Measurements from ENCODE around the gene ZDHHC16. TPM values are rescaled to one million over a fixed set of nuclear protein-coding genes. Genes with fewer than 3 reads are reported as not detected.
A peak's percentile ranks its signal among the peaks of the same experiment; 100 is the strongest.

ZDHHC16 gene
- total RNA-seq (2021; ENCODE audit: unreplicated experiment) (64.5 TPM), Bru-seq, nascent RNA (percentile 83 among the genes with signal in this experiment), BruChase-seq, experiment 1, labeled RNA remaining after a 2-hour chase (percentile 90 among the genes with signal in this experiment), BruChase-seq, experiment 2, labeled RNA remaining after a 6-hour chase (percentile 87 among the genes with signal in this experiment)
- 58.1 TPM for polyA plus RNA-seq (2012; ENCODE audit: insufficient read length)
- long read RNA-seq, transcript ZDHHC16-207 (12 exons, 2,014 nt): minor isoform, 10 of 189 reads
- long read RNA-seq, transcript ZDHHC16-202 (10 exons, 1,718 nt): minor isoform, 44 of 189 reads
- long read RNA-seq, transcript ZDHHC16-205 (8 exons, 1,280 nt): minor isoform, 23 of 189 reads
- long read RNA-seq, transcript ZDHHC16-206 (11 exons, 1,798 nt): major isoform, 46 of 189 reads
- long read RNA-seq, partial matches to known transcripts: 16 of 189 reads
- long read RNA-seq, other reads (novel, unspliced or antisense): 47 of 189 reads

- no peaks in the 10 kb centered on the region for H3K27me3 ChIP-seq (ENCODE audit: control insufficient read depth, insufficient read depth, low read length)
- peak within 1 kb of the TSS; percentile 90 for H3K27ac ChIP-seq (ENCODE audit: low read length)
- DNase-seq (ENCODE audit: low read depth, low spot score) (peak; percentile 93), ATAC-seq (peak; percentile 99)
- POLR2A ChIA-PET: no interaction called here
- H3K4me1 ChIP-seq (ENCODE audit: control insufficient read depth, insufficient read depth, low read length): peaks cover 20% of the 10 kb centered on the region
- intact Hi-C loops (cut with micrococcal nuclease; ENCODE audit: unreplicated experiment): no loop called here
- H3K9me3 ChIP-seq (ENCODE audit: control insufficient read depth, insufficient read depth, low read depth, low read length): no peaks in the 10 kb centered on the region
- CTCF ChIA-PET: no interaction called here
- H3K4me3 ChIP-seq (ENCODE audit: low read depth in 2 of 2, low read length in 2 of 2): peak within 1 kb of the TSS; percentile 75 to 90
- in situ Hi-C loops (cut with HindIII; ENCODE audit: low pct_unique_long_range_greater_than_20kb, low sequenced_read_pairs): no loop called here
- TF ChIP-seq, protein P1, sequence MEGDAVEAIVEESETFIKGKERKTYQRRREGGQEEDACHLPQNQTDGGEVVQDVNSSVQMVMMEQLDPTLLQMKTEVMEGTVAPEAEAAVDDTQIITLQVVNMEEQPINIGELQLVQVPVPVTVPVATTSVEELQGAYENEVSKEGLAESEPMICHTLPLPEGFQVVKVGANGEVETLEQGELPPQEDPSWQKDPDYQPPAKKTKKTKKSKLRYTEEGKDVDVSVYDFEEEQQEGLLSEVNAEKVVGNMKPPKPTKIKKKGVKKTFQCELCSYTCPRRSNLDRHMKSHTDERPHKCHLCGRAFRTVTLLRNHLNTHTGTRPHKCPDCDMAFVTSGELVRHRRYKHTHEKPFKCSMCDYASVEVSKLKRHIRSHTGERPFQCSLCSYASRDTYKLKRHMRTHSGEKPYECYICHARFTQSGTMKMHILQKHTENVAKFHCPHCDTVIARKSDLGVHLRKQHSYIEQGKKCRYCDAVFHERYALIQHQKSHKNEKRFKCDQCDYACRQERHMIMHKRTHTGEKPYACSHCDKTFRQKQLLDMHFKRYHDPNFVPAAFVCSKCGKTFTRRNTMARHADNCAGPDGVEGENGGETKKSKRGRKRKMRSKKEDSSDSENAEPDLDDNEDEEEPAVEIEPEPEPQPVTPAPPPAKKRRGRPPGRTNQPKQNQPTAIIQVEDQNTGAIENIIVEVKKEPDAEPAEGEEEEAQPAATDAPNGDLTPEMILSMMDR (IDR thresholded peaks at IDR 0.05): no peak
- TF ChIP-seq SIN3A (IDR thresholded peaks at IDR 0.05; ENCODE audit: borderline replicate concordance, insufficient read depth, low read depth, low read length) (peak; percentile 88; the same call in 1 of the 2 replicates), TCF7L2 (IDR thresholded peaks at IDR 0.05; ENCODE audit: low read depth, low read length) (peak; percentile 6; the same call in 1 of the 2 replicates), POLR2AphosphoS5 (IDR thresholded peaks at IDR 0.05; ENCODE audit: low read depth, low read length) (peak; percentile 91)
- TF ChIP-seq, protein P2, sequence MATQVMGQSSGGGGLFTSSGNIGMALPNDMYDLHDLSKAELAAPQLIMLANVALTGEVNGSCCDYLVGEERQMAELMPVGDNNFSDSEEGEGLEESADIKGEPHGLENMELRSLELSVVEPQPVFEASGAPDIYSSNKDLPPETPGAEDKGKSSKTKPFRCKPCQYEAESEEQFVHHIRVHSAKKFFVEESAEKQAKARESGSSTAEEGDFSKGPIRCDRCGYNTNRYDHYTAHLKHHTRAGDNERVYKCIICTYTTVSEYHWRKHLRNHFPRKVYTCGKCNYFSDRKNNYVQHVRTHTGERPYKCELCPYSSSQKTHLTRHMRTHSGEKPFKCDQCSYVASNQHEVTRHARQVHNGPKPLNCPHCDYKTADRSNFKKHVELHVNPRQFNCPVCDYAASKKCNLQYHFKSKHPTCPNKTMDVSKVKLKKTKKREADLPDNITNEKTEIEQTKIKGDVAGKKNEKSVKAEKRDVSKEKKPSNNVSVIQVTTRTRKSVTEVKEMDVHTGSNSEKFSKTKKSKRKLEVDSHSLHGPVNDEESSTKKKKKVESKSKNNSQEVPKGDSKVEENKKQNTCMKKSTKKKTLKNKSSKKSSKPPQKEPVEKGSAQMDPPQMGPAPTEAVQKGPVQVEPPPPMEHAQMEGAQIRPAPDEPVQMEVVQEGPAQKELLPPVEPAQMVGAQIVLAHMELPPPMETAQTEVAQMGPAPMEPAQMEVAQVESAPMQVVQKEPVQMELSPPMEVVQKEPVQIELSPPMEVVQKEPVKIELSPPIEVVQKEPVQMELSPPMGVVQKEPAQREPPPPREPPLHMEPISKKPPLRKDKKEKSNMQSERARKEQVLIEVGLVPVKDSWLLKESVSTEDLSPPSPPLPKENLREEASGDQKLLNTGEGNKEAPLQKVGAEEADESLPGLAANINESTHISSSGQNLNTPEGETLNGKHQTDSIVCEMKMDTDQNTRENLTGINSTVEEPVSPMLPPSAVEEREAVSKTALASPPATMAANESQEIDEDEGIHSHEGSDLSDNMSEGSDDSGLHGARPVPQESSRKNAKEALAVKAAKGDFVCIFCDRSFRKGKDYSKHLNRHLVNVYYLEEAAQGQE (IDR thresholded peaks at IDR 0.05; ENCODE audit: insufficient read depth in 1 of 2, low read depth in 2 of 2, low read length in 1 of 2): no peak
- H3K36me3 ChIP-seq (ENCODE audit: control insufficient read depth, insufficient read depth, low read length): no peaks in the 10 kb centered on the region; the same call in 1 of the 2 replicates
- BruUV-seq (replicated peaks): TSS peak; percentile 85
Observed at GRCh38 chr10:97445722-97446639, at the start of gene ZDHHC16, which contains the start of gene EXOSC1. Gene ZDHHC16, plus strand, starts transcription at chr10:97446175. Its CDS starts 5,501 bp downstream, at chr10:97451676. Gene EXOSC1, minus strand, starts transcription at chr10:97446006. Its CDS starts 21 bp downstream, at chr10:97445985.

DNA sequence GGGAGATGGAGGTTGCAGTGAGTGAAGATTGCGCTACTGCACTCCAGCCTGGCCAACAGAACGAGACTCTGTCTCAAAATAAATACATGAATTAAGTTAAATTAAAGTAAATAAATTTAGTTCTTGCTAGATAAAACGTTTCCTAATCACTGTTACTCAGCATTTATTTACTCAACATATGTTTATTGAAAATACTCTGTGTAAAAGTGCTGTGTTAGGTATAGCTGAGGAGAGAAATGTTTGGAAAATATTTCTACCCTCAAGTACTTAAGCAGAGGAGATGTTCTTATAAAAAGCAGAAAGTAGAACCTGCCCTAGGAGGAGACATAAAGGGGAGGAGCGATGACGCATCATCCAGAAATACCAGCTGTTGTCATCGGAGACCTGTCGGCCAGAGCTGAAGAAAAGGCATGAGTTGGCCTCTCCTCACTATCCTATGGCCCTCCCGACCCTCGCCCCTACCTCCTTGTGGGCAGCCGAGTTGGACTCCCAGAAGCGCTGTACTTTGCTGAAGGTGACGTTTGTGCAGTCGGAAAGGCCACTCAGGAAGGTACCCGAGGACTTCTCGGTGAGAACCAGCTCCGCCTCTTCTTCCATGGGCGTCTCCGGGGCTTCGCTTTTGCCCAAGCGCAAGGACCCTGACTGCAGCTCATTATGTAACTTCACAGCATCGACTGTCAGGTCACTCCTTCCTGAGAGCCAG lies 46.0 kb upstream of the ZDHHC16 start:
- ATAC-seq: peak; percentile 54
- peak; percentile 80 for DNase-seq (ENCODE audit: low read depth, low spot score)
- Histone ChIP-seq H3K4me1 (ENCODE audit: control insufficient read depth, insufficient read depth, low read length) (no peaks in the 10 kb centered on the region), H3K4me3 (ENCODE audit: low read depth in 2 of 2, low read length in 2 of 2) (peak overlapping the region; percentile 72 to 100), H3K27ac (ENCODE audit: low read length) (peak overlapping the region; percentile 76), H3K36me3 (ENCODE audit: control insufficient read depth, insufficient read depth, low read length) (peaks cover 12% of the 10 kb centered on the region; the same call in 1 of the 2 replicates), H3K27me3 (ENCODE audit: control insufficient read depth, insufficient read depth, low read length) (no peaks in the 10 kb centered on the region), H3K9me3 (ENCODE audit: control insufficient read depth, insufficient read depth, low read depth, low read length) (no peaks in the 10 kb centered on the region)
- BruUV-seq (replicated peaks): no TSS peak
- in situ Hi-C loops (cut with HindIII; ENCODE audit: low pct_unique_long_range_greater_than_20kb, low sequenced_read_pairs): no loop called here
- POLR2A ChIA-PET: interaction anchor here (1.2 to 1.6 kb wide), 3 partner anchors 11 to 108 kb away, joined by 3 to 8 read pairs (median 7); no protein-coding TSS in a partner anchor
- intact Hi-C loops (cut with micrococcal nuclease; ENCODE audit: unreplicated experiment): no loop called here
- TF ChIP-seq, protein P1 (IDR thresholded peaks at IDR 0.05): no peak
- no peak for TF ChIP-seq TCF7L2 (IDR thresholded peaks at IDR 0.05; ENCODE audit: low read depth, low read length)
- TF ChIP-seq, protein P2 (IDR thresholded peaks at IDR 0.05; ENCODE audit: insufficient read depth in 1 of 2, low read depth in 2 of 2, low read length in 1 of 2): no peak
- CTCF ChIA-PET: interaction anchor here (0.6 kb wide), 1 partner anchor 12 kb away, joined by 14 read pairs; no protein-coding TSS in a partner anchor
